ENCODE data around the gene DAP3. TPM values are rescaled to one million over a fixed set of nuclear protein-coding genes. Genes with fewer than 3 reads are reported as not detected.
A peak's percentile ranks its signal among the peaks of the same experiment; 100 is the strongest.
"Not testable (repeated sequence)": the region's sequence is repeated elsewhere in the genome, so short reads cannot be mapped to it uniquely, and the experiment has no call there.

The DAP3 gene
- 116 and 197 TPM in 2 replicates for total RNA-seq (2014; rRNA removed; shearing (Covaris generic))

- peak; percentile 80 for DNase-seq (ENCODE audit: low read depth)
These were observed at the start of gene DAP3 for GRCh38 chr1:155689081-155689607. Gene DAP3 (plus strand): TSS chr1:155689091. CDS start chr1:155709780, 20,689 bp downstream.

- no peak for DNase-seq (ENCODE audit: low read depth)
These were observed 48.5 kb upstream of the DAP3 start for GRCh38 chr1:155640367-155640766.

GRCh38 chr1:155642559-155643180 is 46.2 kb upstream of the DAP3 start:
- not testable (repeated sequence) for DNase-seq (ENCODE audit: low read depth)

- no peak for DNase-seq (ENCODE audit: low read depth)
These were observed 45.7 kb upstream of the DAP3 start for GRCh38 chr1:155643230-155643629.

- DNase-seq (ENCODE audit: low read depth), result peak; percentile 50
These were observed 43.8 kb upstream of the DAP3 start for GRCh38 chr1:155645034-155645598.

- peak; percentile 76 for DNase-seq (ENCODE audit: low read depth)
These were observed 43.2 kb upstream of the DAP3 start for GRCh38 chr1:155645648-155646047.

GRCh38 chr1:155646307-155646706 is 42.6 kb upstream of the DAP3 start:
- peak; percentile 40 for DNase-seq (ENCODE audit: low read depth)

GRCh38 chr1:155648207-155649147 is 40.4 kb upstream of the DAP3 start:
- DNase-seq (ENCODE audit: low read depth), result peak; percentile 92

GRCh38 chr1:155649676-155650075 is 39.2 kb upstream of the DAP3 start:
- DNase-seq (ENCODE audit: low read depth), result no peak

- DNase-seq (ENCODE audit: low read depth), result no peak
These were observed 38.6 kb upstream of the DAP3 start for GRCh38 chr1:155650231-155650757.

GRCh38 chr1:155651861-155652661 is 36.8 kb upstream of the DAP3 start:
- peak; percentile 56 for DNase-seq (ENCODE audit: low read depth)

- DNase-seq (ENCODE audit: low read depth), result no peak
These were observed 35.9 kb upstream of the DAP3 start for GRCh38 chr1:155652951-155653350.

- peak; percentile 15 for DNase-seq (ENCODE audit: low read depth)
These were observed 31.4 kb upstream of the DAP3 start for GRCh38 chr1:155657463-155657862.

GRCh38 chr1:155661239-155661638 is 27.7 kb upstream of the DAP3 start:
- not testable (repeated sequence) for DNase-seq (ENCODE audit: low read depth)

- DNase-seq (ENCODE audit: low read depth), result no peak
These were observed 19.4 kb upstream of the DAP3 start for GRCh38 chr1:155669233-155670162.

GRCh38 chr1:155671750-155672149 is 17.1 kb upstream of the DAP3 start:
- no peak for DNase-seq (ENCODE audit: low read depth)

GRCh38 chr1:155673003-155673402 is 15.9 kb upstream of the DAP3 start:
- no peak for DNase-seq (ENCODE audit: low read depth)

- DNase-seq (ENCODE audit: low read depth), result no peak
These were observed 10.9 kb upstream of the DAP3 start for GRCh38 chr1:155678027-155678426.

GRCh38 chr1:155678992-155679391 is 9.9 kb upstream of the DAP3 start:
- DNase-seq (ENCODE audit: low read depth), result not testable (repeated sequence)

GRCh38 chr1:155680531-155680930 is 8.4 kb upstream of the DAP3 start:
- DNase-seq (ENCODE audit: low read depth), result no peak

Data from M059J (cell line).